ENCODE measurements around the gene CA10. TPM values are rescaled to one million over a fixed set of nuclear protein-coding genes. Genes with fewer than 3 reads are reported as not detected.
A peak's percentile ranks its signal among the peaks of the same experiment; 100 is the strongest.

The CA10 gene
- polyA plus RNA-seq, 1 donor (not counting 4 experiments of a cell fraction or from before 2014, with no cell fraction given): 2.9 TPM

GRCh38 chr17:51643702-51644490 lies 514.6 kb downstream of the CA10 start:
- Histone ChIP-seq H3K4me3 (ENCODE audit: control insufficient read depth in 2 of 3, extremely low read depth in 1 of 3, insufficient read depth in 2 of 3, low read depth in 1 of 3, low read length in 3 of 3) (no peak overlapping the region), H3K27me3 (ENCODE audit: control insufficient read depth, extremely low read depth, insufficient read depth, low read length) (no peaks in the 10 kb centered on the region), H3K4me2 (ENCODE audit: control insufficient read depth, extremely low read depth, insufficient read depth, low read depth, low read length) (no peak overlapping the region), H3K4me1 (ENCODE audit: control insufficient read depth, extremely low read depth, insufficient read depth, low read length) (no peaks in the 10 kb centered on the region), H3K9me3 (ENCODE audit: control insufficient read depth, low read depth, low read length) (no peaks in the 10 kb centered on the region), H3K9ac (ENCODE audit: control insufficient read depth, extremely low read depth, insufficient read depth, low read length) (no peak overlapping the region), H2AFZ (ENCODE audit: control insufficient read depth, low read length) (no peak overlapping the region), H3K27ac (ENCODE audit: control insufficient read depth, insufficient read depth, low read length) (no peak overlapping the region), H4K20me1 (ENCODE audit: control insufficient read depth, extremely low read depth, insufficient read depth, low read length) (no peaks in the 10 kb centered on the region), H3K79me2 (ENCODE audit: control insufficient read depth, insufficient read depth, low read length) (no peaks in the 10 kb centered on the region), H3K9me1 (ENCODE audit: control insufficient read depth, extremely low read depth, insufficient read depth, low read length) (no peaks in the 10 kb centered on the region), H3K36me3 (ENCODE audit: control insufficient read depth in 2 of 2, extremely low read depth in 1 of 2, insufficient read depth in 2 of 2, low read length in 2 of 2) (no peaks in the 10 kb centered on the region)
- TF ChIP-seq EZH2 (IDR thresholded peaks at IDR 0.05; ENCODE audit: low read length) (no peak), CTCF (optimal IDR thresholded peaks at IDR 0.05 in 1 of 3, IDR thresholded peaks at IDR 0.05 in 1 of 3, conservative IDR thresholded peaks at IDR 0.05 in 1 of 3; ENCODE audit: extremely low read depth in 1 of 3, insufficient read depth in 2 of 3, low read length in 3 of 3) (peak in 1 of 3 experiments; percentile 16)
- peak; percentile 11 for DNase-seq (ENCODE audit: low read depth, low spot score)
- peak; percentile 26 for FAIRE-seq
- dilution Hi-C loops (cut with MboI; ENCODE audit: extremely low pct_ligation_motif_present, low sequenced_read_pairs): no loop called here

- H3K9me3 ChIP-seq (ENCODE audit: control insufficient read depth, low read depth, low read length): no peaks in the 10 kb centered on the region
- H3K4me2 ChIP-seq (ENCODE audit: control insufficient read depth, extremely low read depth, insufficient read depth, low read depth, low read length): no peak overlapping the region
- no peaks in the 10 kb centered on the region for H3K9me1 ChIP-seq (ENCODE audit: control insufficient read depth, extremely low read depth, insufficient read depth, low read length)
- dilution Hi-C loops (cut with MboI; ENCODE audit: extremely low pct_ligation_motif_present, low sequenced_read_pairs): no loop called here
- H3K27me3 ChIP-seq (ENCODE audit: control insufficient read depth, extremely low read depth, insufficient read depth, low read length): no peaks in the 10 kb centered on the region
- no peaks in the 10 kb centered on the region for H4K20me1 ChIP-seq (ENCODE audit: control insufficient read depth, extremely low read depth, insufficient read depth, low read length)
- no peak overlapping the region for H3K4me3 ChIP-seq (ENCODE audit: control insufficient read depth in 2 of 3, extremely low read depth in 1 of 3, insufficient read depth in 2 of 3, low read depth in 1 of 3, low read length in 3 of 3)
- TF ChIP-seq EZH2 (IDR thresholded peaks at IDR 0.05; ENCODE audit: low read length): no peak
- TF ChIP-seq CTCF (optimal IDR thresholded peaks at IDR 0.05 in 1 of 3, IDR thresholded peaks at IDR 0.05 in 1 of 3, conservative IDR thresholded peaks at IDR 0.05 in 1 of 3; ENCODE audit: extremely low read depth in 1 of 3, insufficient read depth in 2 of 3, low read length in 3 of 3): no peak
- H3K79me2 ChIP-seq (ENCODE audit: control insufficient read depth, insufficient read depth, low read length): no peaks in the 10 kb centered on the region
- H2AFZ ChIP-seq (ENCODE audit: control insufficient read depth, low read length): no peak overlapping the region
- DNase-seq (ENCODE audit: low read depth, low spot score) (no peak), FAIRE-seq (no peak)
- no peaks in the 10 kb centered on the region for H3K36me3 ChIP-seq (ENCODE audit: control insufficient read depth in 2 of 2, extremely low read depth in 1 of 2, insufficient read depth in 2 of 2, low read length in 2 of 2)
- no peak overlapping the region for H3K9ac ChIP-seq (ENCODE audit: control insufficient read depth, extremely low read depth, insufficient read depth, low read length)
- H3K27ac ChIP-seq (ENCODE audit: control insufficient read depth, insufficient read depth, low read length): no peak overlapping the region
- no peaks in the 10 kb centered on the region for H3K4me1 ChIP-seq (ENCODE audit: control insufficient read depth, extremely low read depth, insufficient read depth, low read length)
Measured at GRCh38 chr17:51642029-51642428, 516.5 kb downstream of the CA10 start.

All from keratinocyte (primary cell).